ENCODE measurements around the gene CRABP2. TPM values are rescaled to one million over a fixed set of nuclear protein-coding genes. Genes with fewer than 3 reads are reported as not detected.

CRABP2 gene
- total and polyA plus RNA-seq, 2 of the 13 experiments (the other 11 are each of a cell fraction or from before 2014, with no cell fraction given): 0.40 to 0.60 TPM

GRCh38 chr1:156740741-156741480 is 35.5 kb upstream of the CRABP2 start, which contains the start of gene MRPL24 (continued):
- TF ChIP-seq TP53 (CRISPR knock-in tag; conservative IDR thresholded peaks at IDR 0.05) (peak; percentile 91), KAT7 (CRISPR knock-in tag; IDR thresholded peaks at IDR 0.05; ENCODE audit: borderline replicate concordance) (0 out of 2 replicates have a peak, but pooled peaks have one; percentile 21), ZNF142 (CRISPR knock-in tag; IDR thresholded peaks at IDR 0.05) (peak; percentile 50; the same call in 1 of the 2 replicates), KAT2B (IDR thresholded peaks at IDR 0.05; ENCODE audit: borderline replicate concordance, low read depth, low read length) (no peak), DRAP1 (CRISPR knock-in tag; IDR thresholded peaks at IDR 0.05) (peak; percentile 76), SYNCRIP (IDR thresholded peaks at IDR 0.05; ENCODE audit: insufficient read depth, low read depth, low read length) (no peak), TCF7 (IDR thresholded peaks at IDR 0.05; ENCODE audit: low read depth) (no peak), DNMT1 (CRISPR knock-in tag; IDR thresholded peaks at IDR 0.05) (no peak), KDM6A (CRISPR knock-in tag; IDR thresholded peaks at IDR 0.05; ENCODE audit: low read depth) (no peak), ZNF124 (CRISPR knock-in tag; IDR thresholded peaks at IDR 0.05) (no peak; the same call in 1 of the 2 replicates), ZNF761 (CRISPR knock-in tag; conservative IDR thresholded peaks at IDR 0.05) (peak; percentile 48; the same call in 1 of the 2 replicates), ZNF367 (CRISPR knock-in tag; IDR thresholded peaks at IDR 0.05; ENCODE audit: borderline replicate concordance) (no peak), RELA (CRISPR knock-in tag; IDR thresholded peaks at IDR 0.05) (no peak), ZNF550 (CRISPR knock-in tag; IDR thresholded peaks at IDR 0.05; ENCODE audit: borderline replicate concordance) (no peak), POGZ (CRISPR knock-in tag; IDR thresholded peaks at IDR 0.05) (peak; percentile 76), SMC3 (IDR thresholded peaks at IDR 0.05; ENCODE audit: low read length) (no peak), ZNF326 (CRISPR knock-in tag; IDR thresholded peaks at IDR 0.05; ENCODE audit: borderline replicate concordance) (no peak), ZNF205 (CRISPR knock-in tag; IDR thresholded peaks at IDR 0.05) (peak; percentile 46; the same call in 1 of the 2 replicates), ZMAT3 (CRISPR knock-in tag; conservative IDR thresholded peaks at IDR 0.05) (no peak), ZNF562 (CRISPR knock-in tag; IDR thresholded peaks at IDR 0.05; ENCODE audit: borderline replicate concordance) (no peak), TRIM24 (CRISPR knock-in tag; IDR thresholded peaks at IDR 0.05) (no peak)
- TF ChIP-seq, protein P1, sequence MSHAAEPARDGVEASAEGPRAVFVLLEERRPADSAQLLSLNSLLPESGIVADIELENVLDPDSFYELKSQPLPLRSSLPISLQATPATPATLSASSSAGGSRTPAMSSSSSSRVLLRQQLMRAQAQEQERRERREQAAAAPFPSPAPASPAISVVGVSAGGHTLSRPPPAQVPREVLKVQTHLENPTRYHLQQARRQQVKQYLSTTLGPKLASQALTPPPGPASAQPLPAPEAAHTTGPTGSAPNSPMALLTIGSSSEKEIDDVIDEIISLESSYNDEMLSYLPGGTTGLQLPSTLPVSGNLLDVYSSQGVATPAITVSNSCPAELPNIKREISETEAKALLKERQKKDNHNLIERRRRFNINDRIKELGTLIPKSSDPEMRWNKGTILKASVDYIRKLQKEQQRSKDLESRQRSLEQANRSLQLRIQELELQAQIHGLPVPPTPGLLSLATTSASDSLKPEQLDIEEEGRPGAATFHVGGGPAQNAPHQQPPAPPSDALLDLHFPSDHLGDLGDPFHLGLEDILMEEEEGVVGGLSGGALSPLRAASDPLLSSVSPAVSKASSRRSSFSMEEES (CRISPR knock-in tag; IDR thresholded peaks at IDR 0.05): peak; percentile 18; the same call in 1 of the 2 replicates
